ENCODE results near the gene MTHFR. TPM values are rescaled to one million over a fixed set of nuclear protein-coding genes. Genes with fewer than 3 reads are reported as not detected.

The MTHFR gene
- total RNA-seq, 2 experiments from 2014 or later = 47.0 to 47.1 TPM

- Mint-ChIP-seq H3K9me3 (no peaks in the 10 kb centered on the region), H3K4me1 (no peaks in the 10 kb centered on the region), H3K27ac (no peak overlapping the region), H3K27me3 (peaks cover 4% of the 10 kb centered on the region), H3K4me3 (no peak overlapping the region), H3K36me3 (no peaks in the 10 kb centered on the region)
- POLR2A ChIA-PET = no interaction called here
- DNase-seq (no peak), ATAC-seq (ENCODE audit: low read depth) (no peak)
Observed at GRCh38 chr1:11779715-11780379, 25.9 kb downstream of the MTHFR start.

GRCh38 chr1:11778844-11779623 lies 26.7 kb downstream of the MTHFR start:
- Mint-ChIP-seq H3K27ac (no peak overlapping the region), H3K27me3 (peaks cover 4% of the 10 kb centered on the region), H3K4me1 (no peaks in the 10 kb centered on the region), H3K4me3 (no peak overlapping the region), H3K9me3 (no peaks in the 10 kb centered on the region), H3K36me3 (no peaks in the 10 kb centered on the region)
- DNase-seq (no peak), ATAC-seq (ENCODE audit: low read depth) (no peak)
- POLR2A ChIA-PET = no interaction called here

GRCh38 chr1:11778336-11778735 lies 27.4 kb downstream of the MTHFR start:
- POLR2A ChIA-PET = interaction anchor here (0.6 kb wide), 1 partner anchor 364 kb away, joined by 4 read pairs; no protein-coding TSS in a partner anchor
- no peak overlapping the region for H3K4me3 Mint-ChIP-seq
- H3K36me3 Mint-ChIP-seq = no peaks in the 10 kb centered on the region
- H3K27me3 Mint-ChIP-seq = peaks cover 4% of the 10 kb centered on the region
- H3K9me3 Mint-ChIP-seq = no peaks in the 10 kb centered on the region
- ATAC-seq (ENCODE audit: low read depth) (no peak), DNase-seq (no peak)
- no peaks in the 10 kb centered on the region for H3K4me1 Mint-ChIP-seq
- no peak overlapping the region for H3K27ac Mint-ChIP-seq

- POLR2A ChIA-PET = interaction anchor here (0.6 kb wide), 1 partner anchor 364 kb away, joined by 4 read pairs; no protein-coding TSS in a partner anchor
- DNase-seq (no peak), ATAC-seq (ENCODE audit: low read depth) (no peak)
- no peak overlapping the region for H3K4me3 Mint-ChIP-seq
- no peaks in the 10 kb centered on the region for H3K9me3 Mint-ChIP-seq
- no peaks in the 10 kb centered on the region for H3K4me1 Mint-ChIP-seq
- H3K27me3 Mint-ChIP-seq = peaks cover 4% of the 10 kb centered on the region
- H3K36me3 Mint-ChIP-seq = no peaks in the 10 kb centered on the region
- no peak overlapping the region for H3K27ac Mint-ChIP-seq
Observed at GRCh38 chr1:11777658-11778322, 28.0 kb downstream of the MTHFR start.

- no peak overlapping the region for H3K4me3 Mint-ChIP-seq
- no peaks in the 10 kb centered on the region for H3K36me3 Mint-ChIP-seq
- H3K27ac Mint-ChIP-seq = no peak overlapping the region
- DNase-seq (no peak), ATAC-seq (ENCODE audit: low read depth) (no peak)
- POLR2A ChIA-PET = interaction anchor here (0.8 kb wide), 1 partner anchor 133 kb away, joined by 3 read pairs; no protein-coding TSS in a partner anchor
- no peaks in the 10 kb centered on the region for H3K4me1 Mint-ChIP-seq
- no peaks in the 10 kb centered on the region for H3K9me3 Mint-ChIP-seq
- H3K27me3 Mint-ChIP-seq = peaks cover 2% of the 10 kb centered on the region
Observed at GRCh38 chr1:11774753-11775152, 31.0 kb downstream of the MTHFR start.

- Mint-ChIP-seq H3K9me3 (no peaks in the 10 kb centered on the region), H3K36me3 (no peaks in the 10 kb centered on the region), H3K4me1 (no peaks in the 10 kb centered on the region), H3K4me3 (no peak overlapping the region), H3K27me3 (peaks cover 3% of the 10 kb centered on the region), H3K27ac (no peak overlapping the region)
- DNase-seq = no peak
- POLR2A ChIA-PET = no interaction called here
- no peak for ATAC-seq (ENCODE audit: low read depth)
Observed at GRCh38 chr1:11772458-11772857, 33.3 kb downstream of the MTHFR start.

GRCh38 chr1:11771481-11772043 lies 34.2 kb downstream of the MTHFR start:
- Mint-ChIP-seq H3K9me3 (no peaks in the 10 kb centered on the region), H3K4me1 (no peaks in the 10 kb centered on the region), H3K4me3 (no peak overlapping the region), H3K36me3 (no peaks in the 10 kb centered on the region), H3K27me3 (peaks cover 5% of the 10 kb centered on the region), H3K27ac (no peak overlapping the region)
- no peak for DNase-seq
- no peak for ATAC-seq (ENCODE audit: low read depth)
- POLR2A ChIA-PET = no interaction called here

GRCh38 chr1:11770011-11770410 lies 35.8 kb downstream of the MTHFR start:
- H3K9me3 Mint-ChIP-seq = no peaks in the 10 kb centered on the region
- ATAC-seq (ENCODE audit: low read depth) (no peak), DNase-seq (no peak)
- peaks cover 5% of the 10 kb centered on the region for H3K27me3 Mint-ChIP-seq
- H3K4me3 Mint-ChIP-seq = no peak overlapping the region
- POLR2A ChIA-PET = no interaction called here
- H3K4me1 Mint-ChIP-seq = no peaks in the 10 kb centered on the region
- no peaks in the 10 kb centered on the region for H3K36me3 Mint-ChIP-seq
- no peak overlapping the region for H3K27ac Mint-ChIP-seq

GRCh38 chr1:11769274-11769673 lies 36.5 kb downstream of the MTHFR start:
- Mint-ChIP-seq H3K4me1 (no peaks in the 10 kb centered on the region), H3K4me3 (no peak overlapping the region), H3K36me3 (no peaks in the 10 kb centered on the region), H3K27ac (no peak overlapping the region), H3K9me3 (no peaks in the 10 kb centered on the region), H3K27me3 (peaks cover 5% of the 10 kb centered on the region)
- ATAC-seq (ENCODE audit: low read depth) (no peak), DNase-seq (no peak)
- POLR2A ChIA-PET = no interaction called here

- no peak overlapping the region for H3K4me3 Mint-ChIP-seq
- peaks cover 5% of the 10 kb centered on the region for H3K27me3 Mint-ChIP-seq
- H3K4me1 Mint-ChIP-seq = no peaks in the 10 kb centered on the region
- POLR2A ChIA-PET = no interaction called here
- H3K36me3 Mint-ChIP-seq = no peaks in the 10 kb centered on the region
- DNase-seq = no peak
- H3K9me3 Mint-ChIP-seq = no peaks in the 10 kb centered on the region
- no peak overlapping the region for H3K27ac Mint-ChIP-seq
- ATAC-seq (ENCODE audit: low read depth) = no peak
Observed at GRCh38 chr1:11768821-11769220, 36.9 kb downstream of the MTHFR start.

GRCh38 chr1:11767922-11768704 lies 37.7 kb downstream of the MTHFR start:
- DNase-seq (no peak), ATAC-seq (ENCODE audit: low read depth) (no peak)
- Mint-ChIP-seq H3K4me1 (no peaks in the 10 kb centered on the region), H3K9me3 (no peaks in the 10 kb centered on the region), H3K36me3 (no peaks in the 10 kb centered on the region), H3K4me3 (no peak overlapping the region), H3K27me3 (peaks cover 9% of the 10 kb centered on the region), H3K27ac (no peak overlapping the region)
- POLR2A ChIA-PET = no interaction called here

GRCh38 chr1:11766429-11766776 lies 39.4 kb downstream of the MTHFR start:
- Mint-ChIP-seq H3K4me1 (no peaks in the 10 kb centered on the region), H3K27me3 (peaks cover 17% of the 10 kb centered on the region), H3K27ac (no peak overlapping the region), H3K4me3 (no peak overlapping the region), H3K9me3 (no peaks in the 10 kb centered on the region), H3K36me3 (no peaks in the 10 kb centered on the region)
- DNase-seq (no peak), ATAC-seq (ENCODE audit: low read depth) (no peak)
- POLR2A ChIA-PET = no interaction called here

All from activated naive CD8-positive, alpha-beta T cell treated with anti-CD3 and anti-CD28 coated beads, Interleukin-2, amount 10 ng/mL, durations not matched to agents 7 days and 5 days (primary cell).